Mucosa of gallbladder (tissue), 1 donor: ENCODE measurements around the gene CD47. TPM values are rescaled to one million over a fixed set of nuclear protein-coding genes. Genes with fewer than 3 reads are reported as not detected.

ENCODE experiments used
- DNase-seq: peaks from one replicate; pipeline ENCODE4 v3.0.0-alpha.2; 2020; ENCODE audit warnings: low spot score
- total RNA-seq: library from RNA; stranded (reverse); gene quantifications from one replicate; pipeline ENCODE4 v1.2.1, GENCODE V29; 2021
- donor health status: DM: no; HTN: no; CAD: no.

CD47 gene
- total RNA-seq, 1 donor from 2014 or later, result 96.4 TPM

DNA sequence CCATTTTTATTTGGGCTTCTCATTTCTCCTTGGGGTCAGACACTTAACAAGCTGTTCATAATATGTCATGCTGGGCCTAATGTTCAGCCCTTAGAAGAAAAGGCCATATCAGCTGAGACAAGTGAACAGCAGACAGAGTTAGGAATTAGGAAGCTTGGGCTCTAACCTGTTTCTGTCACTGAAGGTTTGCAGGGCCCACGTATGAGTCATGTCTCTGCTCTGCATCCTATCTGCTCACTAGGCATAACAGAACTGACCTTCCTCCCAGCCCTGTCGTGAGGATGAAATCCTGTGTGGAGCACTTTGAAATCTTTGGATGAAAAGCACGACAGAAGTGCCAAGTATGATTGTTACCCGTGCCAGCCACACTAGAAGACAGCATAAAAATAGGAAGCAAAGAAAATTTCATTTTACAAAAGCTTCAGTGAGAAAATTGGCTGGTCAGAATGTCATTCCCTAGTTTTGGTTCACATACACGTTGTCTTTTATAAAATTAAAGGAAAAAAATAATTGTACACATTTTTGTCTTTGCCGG is 26.5 kb upstream of the CD47 start:
- no peak for DNase-seq

DNA sequence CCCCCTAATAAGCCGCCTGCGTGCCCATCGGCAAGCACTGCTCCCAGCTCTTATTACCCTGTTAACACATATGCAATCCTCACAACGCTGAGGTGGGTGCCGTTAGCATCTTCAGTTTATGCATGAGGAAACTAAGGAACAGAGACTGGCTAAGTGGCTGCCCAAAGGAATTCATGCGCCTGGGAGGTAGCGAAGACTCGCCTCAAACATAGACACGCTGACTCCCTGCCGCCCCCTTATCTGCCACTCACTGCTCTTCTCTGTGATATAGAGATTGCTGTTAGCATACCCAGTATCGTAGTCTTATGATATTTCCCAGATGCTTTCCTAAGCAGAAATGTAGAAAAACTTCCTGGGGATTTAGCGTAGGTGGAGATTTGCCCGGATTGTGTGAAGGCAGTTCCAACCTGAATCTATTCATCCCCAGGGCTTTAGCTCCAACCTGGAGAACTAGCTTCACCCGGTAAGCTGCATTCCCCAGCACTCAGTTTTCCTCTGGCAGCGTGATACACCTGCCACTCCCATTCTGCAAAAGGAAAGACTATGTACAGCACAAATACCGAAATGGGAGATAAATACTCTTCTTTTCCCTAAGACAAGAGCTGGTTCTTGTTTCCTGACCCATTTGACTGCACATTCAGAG is 23.7 kb upstream of the CD47 start:
- no peak for DNase-seq

DNA sequence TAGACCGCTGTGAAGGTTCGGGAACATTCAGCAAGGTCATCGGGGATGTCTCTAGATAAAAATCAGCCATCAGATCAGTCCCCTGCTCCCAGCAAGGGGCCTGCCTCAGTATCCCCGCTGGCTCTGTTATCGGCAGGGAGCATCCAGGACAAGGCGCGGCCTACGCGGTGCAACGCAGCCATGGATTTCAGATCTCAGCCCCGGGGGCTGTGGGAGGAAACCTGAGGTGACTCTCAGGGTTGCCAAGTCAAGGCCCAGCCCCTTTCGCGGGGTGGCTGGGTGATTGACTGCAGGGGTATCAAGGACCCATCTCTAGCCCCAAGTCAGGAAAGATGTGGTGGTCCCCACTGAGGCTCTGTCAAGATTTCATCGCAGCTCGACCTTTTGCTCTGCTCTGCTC is 23.1 kb upstream of the CD47 start:
- no peak for DNase-seq

DNA sequence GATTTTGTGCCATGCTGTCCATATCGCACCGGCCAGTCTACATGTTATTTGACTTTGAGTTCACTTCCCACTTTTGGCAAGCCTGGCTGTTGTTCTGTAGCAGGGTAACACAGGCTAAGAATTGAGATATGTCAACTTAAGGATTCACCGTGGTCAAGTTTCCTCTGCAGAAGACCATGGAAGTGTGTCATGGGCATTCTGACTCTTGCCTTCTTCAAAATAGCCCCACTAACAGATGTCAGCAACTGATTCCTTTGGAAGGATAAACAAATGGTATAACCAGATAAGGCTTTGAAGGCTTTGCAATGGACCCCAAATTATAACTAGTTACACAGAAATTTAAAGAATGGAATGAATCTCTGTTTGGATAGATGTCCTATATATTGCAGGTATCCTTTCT is 20.1 kb upstream of the CD47 start:
- DNase-seq, result no peak

DNA sequence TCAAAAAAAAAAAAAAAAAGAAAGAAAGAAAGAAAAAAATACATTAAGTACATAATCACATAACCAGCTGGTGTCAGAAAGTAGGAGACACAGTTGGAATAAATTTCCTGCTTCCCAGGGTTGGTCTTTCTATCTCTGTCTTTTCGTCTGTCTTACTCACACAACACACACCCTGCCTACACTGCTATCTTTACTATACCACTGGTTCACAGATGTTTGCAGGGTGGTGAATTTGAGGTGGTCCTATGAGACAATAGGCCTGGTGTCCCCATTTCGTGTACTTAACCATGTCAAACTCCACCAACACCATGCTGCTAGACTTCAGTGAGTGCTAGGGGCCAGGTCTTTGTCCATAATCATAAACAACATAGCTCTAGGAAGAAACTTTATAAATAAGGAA is 17.6 kb upstream of the CD47 start:
- no peak for DNase-seq

DNA sequence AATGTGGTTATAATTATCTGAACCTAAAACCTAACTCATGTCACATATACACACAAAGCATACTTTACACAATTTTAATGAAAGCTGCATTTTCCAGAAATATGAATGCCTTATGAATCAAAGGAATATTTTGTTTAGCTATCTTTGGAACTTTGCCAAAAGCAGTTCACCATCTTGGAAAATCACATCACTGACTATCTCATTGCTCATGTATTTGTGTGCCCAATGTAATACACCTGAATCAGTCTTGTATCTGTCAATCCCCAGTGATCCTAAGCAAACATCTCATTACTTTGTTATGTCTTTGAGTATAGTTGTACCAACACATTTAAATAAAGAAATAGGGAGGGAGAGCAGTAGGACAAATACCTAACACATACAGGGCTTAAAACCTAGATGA is 15.6 kb upstream of the CD47 start:
- DNase-seq, result no peak

DNA sequence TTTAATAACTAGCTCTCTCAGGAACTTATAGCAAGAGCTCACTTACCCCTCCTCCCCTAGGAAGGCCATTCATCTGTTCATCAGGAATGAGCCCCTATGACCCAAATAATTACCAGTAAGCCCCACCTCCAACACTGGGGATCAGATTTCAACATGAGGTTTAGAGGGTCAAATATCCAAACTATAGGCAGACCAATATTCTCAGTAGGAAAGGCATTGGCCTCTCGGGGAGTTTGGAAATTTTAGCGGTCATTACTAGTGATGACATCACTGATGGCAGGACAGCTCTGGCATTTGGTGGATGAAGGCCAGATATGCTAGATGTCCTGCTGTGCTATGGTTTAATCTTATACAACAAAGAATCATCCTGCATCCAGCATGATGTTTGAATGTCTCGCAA is 15.2 kb upstream of the CD47 start:
- DNase-seq, result no peak

DNA sequence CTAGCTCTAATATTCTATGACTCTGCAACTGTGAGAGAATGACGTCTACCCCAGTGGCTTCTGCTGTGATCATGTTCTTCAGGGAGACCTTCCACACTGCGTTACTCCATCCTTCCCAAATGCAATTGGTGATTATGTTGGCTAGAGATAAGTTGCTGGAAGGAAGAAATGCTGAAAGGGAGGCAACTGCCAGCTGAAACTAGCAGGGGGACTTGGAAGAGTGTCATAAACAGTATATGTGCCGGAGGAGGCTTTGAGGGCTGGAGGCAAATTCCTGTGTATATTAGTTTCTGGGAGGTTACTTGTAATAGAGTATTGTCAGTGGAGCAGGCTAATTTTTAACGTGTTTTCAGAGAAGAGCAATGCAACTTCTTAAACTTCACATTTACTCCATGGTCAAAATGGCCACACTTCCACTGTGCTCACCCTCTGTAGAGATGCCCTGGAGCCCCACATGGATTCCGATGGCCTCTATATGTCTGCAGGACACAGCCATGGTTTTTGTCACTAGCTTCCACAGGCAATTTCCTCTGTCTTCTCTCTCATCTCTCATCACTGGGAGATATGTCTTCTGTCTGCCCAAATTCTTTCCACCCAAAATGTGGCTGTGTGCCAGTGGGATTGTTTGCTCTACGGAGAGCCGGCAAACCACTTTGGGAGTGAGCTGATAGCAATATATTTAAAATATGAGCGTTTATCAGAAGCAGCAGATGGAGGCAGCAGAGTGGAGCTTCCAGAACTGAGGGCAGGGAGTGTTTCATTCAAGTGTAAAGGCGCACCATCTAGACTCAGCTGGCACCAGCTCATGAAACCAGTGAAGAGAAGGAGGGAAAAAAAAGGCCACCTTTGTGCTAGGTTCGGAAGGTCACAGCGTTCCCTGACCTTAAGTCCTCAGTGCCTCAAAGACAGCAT is 13.3 kb upstream of the CD47 start:
- no peak for DNase-seq

DNA sequence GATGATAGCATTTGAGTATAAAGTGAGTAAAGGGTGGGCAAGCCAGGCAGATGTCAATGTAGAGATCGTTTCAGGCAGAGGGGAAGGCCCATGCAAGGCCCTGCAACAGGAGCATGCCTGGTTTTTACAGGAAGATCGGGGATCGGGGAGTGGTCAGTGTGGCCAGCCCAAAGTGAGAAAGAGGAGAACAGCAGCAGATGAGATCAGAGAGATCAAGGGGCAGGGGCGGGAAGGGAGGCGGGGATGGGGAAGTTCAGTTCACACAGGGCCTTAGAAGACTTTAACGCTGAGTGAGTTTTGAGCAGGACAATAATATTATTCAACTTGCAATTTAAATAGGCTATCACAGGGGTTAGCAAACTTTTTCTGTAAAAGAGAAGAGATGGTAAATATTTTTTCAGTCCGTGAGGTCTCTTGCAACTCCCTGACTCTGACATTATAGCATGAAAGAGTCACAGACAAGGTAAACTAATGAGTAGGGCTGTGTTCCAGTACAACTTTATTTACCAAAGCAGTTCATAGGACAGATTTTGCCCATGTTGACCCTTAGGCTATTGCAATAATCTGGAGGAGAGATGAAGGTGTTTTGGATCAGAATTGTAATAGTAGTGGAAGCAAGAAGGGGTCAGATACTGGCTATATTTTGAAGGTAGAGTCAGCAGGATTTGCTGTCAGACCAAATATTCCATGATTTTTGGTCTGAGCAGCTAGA is 12.4 kb upstream of the CD47 start:
- no peak for DNase-seq

DNA sequence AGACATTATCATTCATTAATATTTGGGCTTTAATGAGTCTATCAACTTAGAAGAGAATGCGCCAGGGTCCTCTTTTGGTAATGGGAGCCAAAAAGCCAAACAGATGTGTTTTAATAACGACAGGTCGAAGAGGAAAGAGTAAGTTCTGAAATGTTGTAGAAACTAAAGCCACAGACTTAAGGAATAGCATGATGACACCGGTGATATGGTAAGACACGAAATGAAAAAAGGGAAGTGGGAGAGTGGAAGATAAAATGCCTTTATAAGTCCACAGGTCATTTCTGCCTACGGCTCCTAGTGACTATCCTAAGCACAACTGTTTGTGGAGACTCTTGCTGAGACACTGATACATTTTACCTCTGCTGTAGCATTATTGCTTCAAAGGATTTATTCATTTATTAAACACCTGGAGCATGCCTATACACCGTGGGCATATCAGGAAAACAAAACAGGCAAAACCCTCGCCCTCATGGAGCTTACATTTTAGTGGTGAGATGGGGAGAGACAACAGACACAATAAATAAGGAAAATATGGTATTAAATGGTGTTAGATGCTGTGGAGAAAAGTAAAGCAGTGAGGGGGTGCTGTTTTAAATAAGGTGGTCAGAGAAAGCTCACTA is 11.7 kb upstream of the CD47 start:
- no peak for DNase-seq

DNA sequence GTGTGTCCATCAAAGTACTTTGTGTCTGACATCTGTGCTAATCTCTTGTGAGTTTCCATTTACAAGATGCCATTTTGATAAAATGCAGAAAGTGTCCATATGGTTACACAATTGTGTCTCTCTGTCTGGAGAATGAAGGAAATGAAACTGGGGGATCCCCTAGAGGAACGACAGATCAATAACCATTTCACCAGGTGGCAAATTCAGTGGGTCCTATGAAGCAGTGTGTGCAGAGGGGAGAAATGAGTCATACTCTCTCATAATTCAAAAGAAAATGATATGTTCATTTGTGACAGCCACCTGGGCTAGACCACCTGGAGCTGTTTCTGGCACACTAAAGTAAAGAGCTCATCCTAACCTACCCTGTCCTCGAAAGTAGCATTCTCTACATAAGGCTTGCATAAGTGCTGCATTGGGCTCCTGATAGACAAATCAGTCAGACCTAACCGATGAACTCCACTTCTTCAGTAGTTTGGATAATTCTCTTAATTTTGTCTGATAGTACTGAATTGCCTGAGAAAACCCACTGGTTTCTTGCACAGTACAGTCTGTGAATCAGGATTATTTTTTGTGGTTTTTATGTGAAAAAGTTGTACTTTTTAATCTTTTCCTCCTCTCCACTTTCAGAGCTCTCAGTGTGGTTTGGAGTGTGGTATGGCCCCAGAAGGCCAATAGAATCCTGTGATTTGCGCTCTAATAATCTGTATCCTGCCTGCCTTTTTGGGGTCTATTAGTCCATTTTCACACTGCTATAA is 10.3 kb upstream of the CD47 start:
- no peak for DNase-seq

DNA sequence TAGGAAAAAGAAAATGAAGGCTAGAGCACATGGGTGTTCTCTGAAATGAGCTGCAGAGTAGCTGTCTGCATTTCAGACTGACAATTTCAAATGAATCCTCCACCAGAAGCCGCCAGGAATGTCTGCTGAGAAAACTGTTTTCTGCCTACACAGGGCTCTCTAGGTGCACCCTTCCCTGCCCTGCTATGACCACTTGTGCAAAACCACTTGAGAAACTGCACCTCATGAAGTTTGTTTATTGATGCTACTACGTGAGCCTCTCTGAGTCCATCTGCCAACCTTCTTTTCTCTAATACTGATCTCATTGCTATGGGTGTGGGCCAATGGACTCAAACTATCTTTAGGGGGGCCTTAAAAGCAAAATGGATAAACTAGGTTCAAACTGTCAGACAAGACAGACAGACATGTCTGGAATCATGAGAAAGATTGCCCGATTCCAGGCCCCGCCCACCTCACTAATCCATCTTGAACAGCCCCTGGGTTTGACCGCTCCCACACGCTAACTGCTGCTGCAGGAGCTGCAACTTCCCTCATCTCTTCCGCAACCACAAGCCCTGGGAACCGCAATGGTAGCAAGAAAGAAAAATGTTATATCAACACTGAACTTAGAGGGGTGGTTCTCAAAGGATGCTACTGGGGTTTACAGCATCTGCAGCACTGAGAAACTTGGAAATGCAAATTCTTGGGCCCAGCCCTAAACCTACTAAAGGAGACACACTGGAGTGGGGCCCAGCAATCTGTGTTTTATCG is 9.0 kb upstream of the CD47 start:
- no peak for DNase-seq

DNA sequence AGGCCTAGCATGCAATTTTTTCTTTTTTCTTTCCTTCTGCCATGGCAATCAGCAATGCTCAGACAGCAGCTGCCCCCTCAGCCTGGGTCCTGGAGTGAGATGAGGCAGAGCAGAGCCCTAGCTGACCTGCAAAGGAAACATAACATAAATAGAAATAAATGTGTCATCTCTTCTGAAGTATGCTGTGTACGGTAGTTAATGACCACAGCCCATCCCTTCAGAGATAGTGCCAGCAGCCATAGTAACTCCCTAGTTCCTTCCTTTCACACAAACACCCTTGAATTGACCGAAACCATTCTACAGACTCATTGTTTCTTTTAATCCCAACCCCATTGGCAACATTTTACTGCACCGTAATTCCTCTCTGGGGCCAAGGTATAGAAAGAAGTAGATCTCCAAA is 8.4 kb upstream of the CD47 start:
- no peak for DNase-seq

DNA sequence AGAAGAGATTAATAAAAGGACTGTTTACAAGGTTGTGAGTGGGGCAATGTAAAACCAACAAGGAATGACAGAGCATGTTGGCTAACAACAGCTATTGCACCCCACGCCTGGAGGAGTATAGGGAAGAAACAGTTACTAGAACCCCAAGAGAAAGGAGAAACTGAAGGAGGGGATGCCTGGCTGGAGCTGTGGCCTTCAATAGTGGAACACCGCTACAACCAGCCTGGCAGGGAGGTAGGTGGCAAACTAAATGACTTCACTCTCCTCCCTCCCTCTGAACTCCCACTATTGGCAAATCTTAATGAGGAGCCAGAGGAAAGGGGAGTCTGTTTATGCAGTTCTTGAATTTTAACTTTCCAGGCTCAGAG is 7.2 kb upstream of the CD47 start:
- no peak for DNase-seq

DNA sequence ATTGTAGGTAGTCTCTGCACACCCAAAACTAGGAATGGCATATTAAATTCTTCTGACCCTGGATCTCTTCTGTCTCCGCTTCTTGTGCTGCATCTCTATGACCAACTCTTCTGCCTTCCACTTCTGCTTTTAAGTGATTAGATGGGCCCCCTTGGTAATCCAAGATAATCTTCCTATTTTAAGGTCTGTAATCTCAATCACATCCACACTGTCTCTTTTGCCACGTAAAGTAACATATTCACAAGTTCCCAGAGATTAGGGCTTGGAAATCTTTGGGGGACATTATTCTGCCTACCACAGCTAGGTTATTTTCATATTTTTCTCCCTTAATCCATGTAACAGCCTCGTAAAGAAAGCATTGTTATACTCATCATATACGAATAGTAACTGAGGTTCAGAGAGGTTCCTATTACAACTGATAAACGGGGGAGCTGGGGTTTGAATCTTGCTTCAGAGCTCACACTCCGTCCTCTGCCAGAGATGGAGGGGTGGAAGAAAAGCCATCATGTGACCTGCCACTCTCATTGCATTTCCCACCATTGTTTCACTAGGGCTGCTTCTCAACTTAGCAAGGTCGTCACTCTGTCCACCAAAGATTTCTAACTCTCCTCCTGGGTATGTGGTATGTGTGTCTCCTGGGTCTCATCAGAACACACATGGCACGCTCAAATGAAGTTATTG is 6.6 kb upstream of the CD47 start:
- no peak for DNase-seq

DNA sequence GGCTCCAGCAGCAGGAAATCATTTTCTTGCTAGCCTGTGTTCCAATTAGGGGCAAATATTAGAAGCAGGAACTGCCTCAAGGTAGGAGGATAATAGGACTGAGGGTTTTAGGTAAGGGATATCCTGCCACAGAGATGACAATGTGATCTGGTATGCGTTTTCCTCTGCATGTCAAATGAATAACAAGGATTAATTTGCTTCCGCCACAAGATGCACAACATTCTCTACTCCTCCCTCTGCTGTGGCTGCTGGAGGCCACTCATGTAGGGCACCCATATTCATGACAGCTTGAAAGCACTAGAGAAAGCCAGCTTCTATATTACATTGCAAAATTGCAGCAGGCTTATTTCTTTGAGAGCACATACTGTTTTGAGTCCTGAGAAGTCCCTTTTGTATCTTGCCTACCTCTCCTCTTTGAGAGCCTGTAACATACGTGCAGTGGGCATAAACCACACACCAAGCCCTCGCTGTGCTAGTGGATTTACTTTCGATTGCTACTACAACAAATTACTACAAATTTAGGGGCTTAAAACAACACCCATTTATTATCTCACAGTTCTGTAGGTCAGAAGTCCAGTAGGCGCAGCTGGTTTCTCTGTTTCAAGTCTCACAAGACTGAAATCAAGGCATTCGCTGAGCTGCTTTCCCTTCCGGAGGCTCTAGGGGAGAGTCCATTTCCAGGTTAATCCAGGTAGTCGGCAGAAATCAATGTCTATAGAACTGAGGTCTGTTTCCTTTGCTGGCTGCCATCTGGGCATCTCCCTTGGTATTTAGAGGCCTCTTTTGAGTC is 5.9 kb upstream of the CD47 start:
- DNase-seq, result no peak

DNA sequence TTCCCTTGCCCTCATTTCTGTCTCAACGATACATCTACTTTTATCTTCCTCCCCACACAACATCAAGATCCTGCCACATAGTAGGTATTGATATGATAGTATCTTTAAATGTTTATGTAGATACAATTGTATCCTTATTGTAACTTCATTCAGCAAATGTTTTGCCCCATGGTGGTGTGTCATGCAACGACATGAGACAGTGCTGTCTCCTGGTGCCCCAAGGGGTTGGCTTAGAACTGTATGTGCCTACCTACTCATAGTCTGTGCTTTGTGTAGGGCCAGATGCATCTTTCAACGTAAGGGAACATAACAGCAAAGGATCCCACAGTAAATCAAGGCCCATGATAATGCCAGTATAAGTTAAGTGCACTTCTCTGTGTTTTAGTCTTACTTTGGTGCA is 2.8 kb upstream of the CD47 start:
- no peak for DNase-seq

DNA sequence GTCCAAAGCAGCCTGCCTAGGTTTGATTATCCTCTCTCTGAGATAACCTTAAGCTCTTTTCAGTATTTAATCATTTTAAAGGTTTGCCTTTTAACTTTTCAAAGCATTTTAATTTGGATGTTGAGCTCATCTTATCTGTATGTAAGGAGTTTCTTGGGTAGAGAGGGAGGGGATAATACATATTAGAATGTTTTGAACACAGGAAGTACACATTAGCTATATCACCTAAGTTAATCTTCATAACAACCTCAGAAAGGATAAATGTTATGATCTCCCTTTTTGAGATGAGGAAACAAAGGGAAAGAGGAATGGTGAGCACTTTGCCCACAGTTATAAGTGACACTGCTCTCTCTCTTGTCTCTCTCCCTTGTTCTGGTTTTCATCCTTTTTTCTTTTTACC is 2.2 kb upstream of the CD47 start:
- no peak for DNase-seq

DNA sequence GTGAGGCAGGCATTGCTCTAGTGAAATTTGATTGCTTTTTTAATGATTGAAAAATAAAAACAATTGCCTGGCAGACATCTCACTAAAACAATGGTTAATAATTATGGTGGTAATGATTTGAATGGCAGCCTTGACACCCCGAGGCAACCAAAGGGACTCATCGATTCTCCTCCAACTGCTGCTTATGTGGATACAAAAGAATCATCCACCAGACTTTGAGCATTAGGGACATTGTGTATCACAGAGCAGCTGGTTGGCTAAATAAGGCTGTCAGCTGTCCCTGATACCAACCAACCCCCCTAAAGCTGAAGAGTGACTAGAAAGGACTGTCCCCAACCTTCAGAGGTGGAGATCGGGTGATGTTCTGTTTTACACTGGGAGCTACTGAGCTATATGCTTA is 1.7 kb upstream of the CD47 start:
- no peak for DNase-seq
